GM12801 (cell line): Measurements from ENCODE around the gene PARD3.

ENCODE experiments used
- TF ChIP-seq, protein P1 (sequence below): IDR thresholded peaks from one replicate; pipeline ENCODE4 v1.5.1; 2011; ENCODE audit warnings: control low read depth; ENCODE audit not compliant: insufficient read length; ENCODE audit errors: extremely low read depth

The PARD3 gene

DNA sequence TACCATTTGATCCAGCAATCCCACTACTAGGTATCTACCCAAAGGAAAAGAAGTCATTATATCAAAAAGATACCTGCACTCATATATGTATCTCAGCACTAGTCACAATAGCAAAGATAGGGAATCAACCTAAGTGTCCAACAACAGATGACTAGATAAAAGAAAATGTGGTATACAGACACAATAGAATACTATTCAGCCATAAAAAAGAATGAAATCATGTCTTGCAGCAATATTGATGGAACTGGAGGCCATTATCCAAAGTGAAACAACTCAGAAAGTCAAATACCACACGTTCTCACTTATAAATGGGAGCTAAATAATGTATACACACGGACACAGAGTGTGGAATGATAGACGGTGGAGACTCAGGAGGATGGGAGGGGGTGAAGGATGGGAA, 146.0 kb downstream of the PARD3 start:
- TF ChIP-seq, protein P1, sequence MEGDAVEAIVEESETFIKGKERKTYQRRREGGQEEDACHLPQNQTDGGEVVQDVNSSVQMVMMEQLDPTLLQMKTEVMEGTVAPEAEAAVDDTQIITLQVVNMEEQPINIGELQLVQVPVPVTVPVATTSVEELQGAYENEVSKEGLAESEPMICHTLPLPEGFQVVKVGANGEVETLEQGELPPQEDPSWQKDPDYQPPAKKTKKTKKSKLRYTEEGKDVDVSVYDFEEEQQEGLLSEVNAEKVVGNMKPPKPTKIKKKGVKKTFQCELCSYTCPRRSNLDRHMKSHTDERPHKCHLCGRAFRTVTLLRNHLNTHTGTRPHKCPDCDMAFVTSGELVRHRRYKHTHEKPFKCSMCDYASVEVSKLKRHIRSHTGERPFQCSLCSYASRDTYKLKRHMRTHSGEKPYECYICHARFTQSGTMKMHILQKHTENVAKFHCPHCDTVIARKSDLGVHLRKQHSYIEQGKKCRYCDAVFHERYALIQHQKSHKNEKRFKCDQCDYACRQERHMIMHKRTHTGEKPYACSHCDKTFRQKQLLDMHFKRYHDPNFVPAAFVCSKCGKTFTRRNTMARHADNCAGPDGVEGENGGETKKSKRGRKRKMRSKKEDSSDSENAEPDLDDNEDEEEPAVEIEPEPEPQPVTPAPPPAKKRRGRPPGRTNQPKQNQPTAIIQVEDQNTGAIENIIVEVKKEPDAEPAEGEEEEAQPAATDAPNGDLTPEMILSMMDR: no peak

DNA sequence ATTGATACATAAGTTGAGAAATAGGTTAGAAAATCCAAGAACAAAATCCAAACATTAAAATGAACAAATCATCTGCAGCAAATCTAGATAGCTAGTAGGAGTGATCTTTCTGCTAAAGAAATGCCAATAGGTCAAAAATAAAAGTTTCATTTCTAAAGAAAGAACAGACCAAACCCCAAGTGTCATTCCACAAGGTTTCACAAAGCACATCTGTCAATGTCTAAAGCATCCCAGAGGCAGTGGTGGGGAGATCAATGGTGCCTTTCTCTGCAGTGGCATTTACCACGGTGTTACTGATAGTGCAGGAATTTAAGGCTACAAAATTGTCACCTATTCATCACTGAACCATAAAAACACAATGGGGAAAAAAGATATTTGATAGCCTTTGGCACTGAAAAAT, 147.9 kb downstream of the PARD3 start:
- TF ChIP-seq, protein P1: no peak

DNA sequence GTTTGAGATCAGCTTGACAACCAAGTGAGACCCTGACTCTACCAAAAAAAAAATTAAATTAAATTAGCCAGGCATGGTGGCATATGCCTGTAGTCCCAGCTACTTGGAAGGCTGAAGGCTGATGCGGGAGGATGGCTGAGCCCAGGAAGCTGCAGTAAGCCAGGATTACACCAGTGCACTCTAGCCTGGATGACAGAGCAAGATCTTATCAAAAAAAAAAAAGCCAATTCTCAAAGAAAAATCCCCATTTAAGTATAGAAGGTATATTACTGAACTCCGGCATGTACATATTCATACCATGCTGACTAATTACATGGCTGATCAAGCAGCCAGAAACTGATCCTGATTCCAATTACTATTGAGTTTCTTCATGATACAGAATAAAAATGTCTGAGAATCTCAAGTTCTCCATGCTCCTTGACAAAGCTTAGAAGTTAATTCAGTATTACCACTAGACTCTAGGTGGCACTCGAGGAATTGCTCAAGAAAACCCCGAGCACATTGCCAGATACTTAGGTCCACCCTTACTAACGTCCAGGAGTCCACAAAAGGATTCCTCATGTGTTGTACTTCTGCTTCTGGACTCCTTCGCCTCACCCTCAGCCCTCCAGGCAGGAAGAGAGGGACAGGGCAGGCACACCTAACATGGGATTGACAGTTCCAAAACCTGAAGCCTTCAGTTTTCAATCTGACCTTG, 148.9 kb downstream of the PARD3 start:
- TF ChIP-seq, protein P1: no peak

DNA sequence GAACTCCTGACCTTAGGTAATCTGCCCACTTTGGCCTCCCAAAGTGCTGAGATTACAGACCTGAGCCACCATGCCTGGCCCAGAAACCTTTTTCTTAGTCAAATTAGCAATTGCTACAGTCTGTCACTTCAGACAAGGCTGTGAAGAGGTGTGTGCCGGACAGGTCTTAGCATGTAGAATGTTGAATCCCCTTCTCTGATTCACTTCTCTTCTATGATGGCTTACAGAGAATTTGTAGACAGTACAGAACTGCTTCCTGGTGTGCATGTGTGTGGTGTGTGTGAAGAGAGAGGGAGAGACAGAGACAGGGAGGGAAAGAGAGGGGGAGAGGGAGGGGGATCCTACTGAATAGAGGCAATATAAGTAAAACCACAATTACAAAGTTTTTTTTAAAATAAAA, 150.4 kb downstream of the PARD3 start:
- TF ChIP-seq, protein P1: no peak

DNA sequence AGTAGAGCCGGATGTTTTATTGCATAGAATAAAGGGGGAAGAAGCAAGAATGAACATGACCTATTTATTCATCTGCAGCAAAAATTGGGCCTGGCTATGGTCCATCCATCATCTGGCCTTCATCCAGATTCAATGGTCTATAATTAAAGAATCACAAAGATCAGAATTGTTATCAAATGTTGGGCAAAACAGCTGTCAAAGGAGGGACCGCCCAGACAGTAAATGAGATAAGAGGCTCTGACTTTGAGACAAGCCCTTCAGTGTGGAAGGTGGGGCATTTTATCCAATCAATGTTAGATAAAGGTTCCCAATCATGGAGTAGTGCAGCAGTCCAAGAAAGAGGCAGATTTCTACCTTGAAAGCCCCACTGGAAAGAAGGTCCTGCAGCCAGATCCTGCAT, 153.5 kb downstream of the PARD3 start:
- TF ChIP-seq, protein P1: no peak

DNA sequence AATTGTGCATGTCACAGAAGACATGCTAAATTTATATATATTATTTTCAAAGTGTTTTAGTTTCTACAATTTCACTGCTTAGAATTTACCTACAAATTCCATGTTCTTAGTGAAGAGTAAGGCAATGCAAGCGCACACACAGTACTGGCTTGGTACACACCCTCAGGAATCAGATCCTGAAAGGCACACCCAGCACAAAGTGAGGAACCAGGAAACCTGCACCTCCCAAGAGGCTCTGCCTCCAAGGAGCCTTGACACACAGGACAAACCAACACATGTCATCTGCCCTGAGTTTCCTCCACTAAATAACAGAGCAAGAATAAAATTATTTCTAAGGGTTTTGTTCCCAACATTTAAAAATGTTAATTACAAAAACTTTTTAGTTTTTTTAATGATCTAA, 156.2 kb downstream of the PARD3 start:
- TF ChIP-seq, protein P1: no peak

DNA sequence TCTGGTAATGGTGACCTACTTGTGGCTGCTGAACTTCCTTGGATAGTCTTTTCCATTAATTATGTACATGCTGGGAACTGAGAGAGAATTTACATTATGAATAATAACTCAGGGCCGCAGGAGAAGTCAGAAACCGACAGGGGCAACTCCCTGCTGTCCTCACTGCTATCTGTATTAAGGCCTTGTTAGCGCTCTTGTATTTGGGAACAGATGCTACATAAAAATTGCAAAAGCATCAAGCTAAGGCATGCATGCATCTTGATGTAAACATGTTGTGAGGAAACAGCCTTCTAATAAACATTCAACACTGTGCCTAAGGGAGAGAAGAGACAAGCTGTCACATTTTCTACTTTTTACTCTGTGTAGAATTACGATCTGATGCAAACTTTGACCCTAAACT, 158.4 kb downstream of the PARD3 start:
- TF ChIP-seq, protein P1: no peak
